GM12874 (cell line): ENCODE data around the gene APOBEC2.

Experiments used
- CTCF ChIP-seq: IDR thresholded peaks from 2 replicates; pipeline ENCODE4 v1.5.1; 2011; ENCODE audit warnings: low read depth, mild to moderate bottlenecking, control low read depth, low read length, moderate library complexity; ENCODE audit not compliant: insufficient read depth

APOBEC2 gene

DNA sequence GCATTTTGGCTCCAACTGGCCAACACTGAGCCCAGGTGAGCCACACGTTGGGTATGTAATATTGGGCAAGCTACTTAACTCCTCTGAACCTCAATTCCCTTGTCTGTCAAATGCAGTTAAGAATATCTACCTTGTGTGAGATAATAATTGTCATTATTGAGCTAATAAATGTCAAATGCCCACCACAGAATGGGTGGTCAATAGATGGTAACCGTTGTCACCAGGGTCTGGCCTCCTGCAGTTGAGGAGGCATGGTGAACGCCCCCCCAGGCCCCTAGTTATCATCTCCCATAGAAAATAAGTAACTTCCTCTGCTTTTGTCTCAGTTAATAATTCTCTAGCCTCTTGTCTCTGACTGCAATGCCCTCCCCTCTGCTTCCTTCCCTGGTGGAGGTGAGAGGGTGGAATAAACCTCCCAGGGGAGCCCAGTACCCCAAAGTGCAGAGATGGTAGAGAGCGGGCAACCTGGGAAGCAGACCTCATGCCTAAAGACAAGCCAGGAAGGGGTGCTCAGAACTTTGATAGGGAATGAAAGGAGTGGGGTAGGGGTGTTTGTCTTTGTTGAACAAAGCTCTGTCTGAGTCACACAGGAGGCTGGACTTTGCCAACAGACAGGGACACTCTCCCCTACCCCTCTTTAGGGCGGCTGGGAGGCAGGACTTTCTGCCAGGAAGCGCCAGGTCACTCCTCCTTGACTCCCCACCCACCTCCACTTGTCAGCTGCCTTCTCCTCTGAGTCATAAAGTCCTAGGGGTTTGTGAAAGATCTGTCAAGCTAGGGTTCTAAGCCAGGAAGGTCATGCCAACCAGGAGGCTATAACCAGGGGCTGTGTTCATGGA lies 12.7 kb upstream of the APOBEC2 start:
- TF ChIP-seq CTCF = no peak

DNA sequence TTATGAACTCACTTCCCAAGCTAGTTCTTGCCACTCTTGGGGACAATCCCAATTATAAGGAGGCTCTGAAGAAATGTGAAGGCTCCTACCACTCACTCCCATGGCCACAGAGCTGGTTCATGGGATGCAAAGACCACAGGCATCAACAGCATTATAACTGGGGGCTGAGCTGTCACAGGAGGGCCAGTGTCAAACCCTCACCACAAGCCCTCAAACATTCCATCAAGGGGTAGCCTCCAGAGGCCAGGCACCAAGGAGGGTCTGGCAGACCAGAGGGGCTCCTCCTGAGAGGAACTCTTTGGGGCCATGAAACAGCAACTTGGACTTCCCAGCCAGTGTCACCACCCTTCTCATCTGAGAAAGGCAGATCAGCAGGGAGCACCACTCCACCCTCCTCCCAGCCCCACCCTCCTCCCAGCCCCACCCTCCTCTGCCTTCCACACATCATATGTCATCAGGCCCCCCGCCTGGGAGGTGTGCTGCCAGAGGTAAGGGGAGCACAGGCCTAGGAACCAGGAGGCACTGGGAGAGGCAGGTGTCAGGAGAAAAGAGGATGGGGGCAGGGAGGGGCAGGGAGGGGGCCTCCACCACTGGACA lies 12.0 kb upstream of the APOBEC2 start:
- no peak for TF ChIP-seq CTCF

GRCh38 chr6:41042226-41043055 lies 10.6 kb upstream of the APOBEC2 start, which contains the start of gene TSPO2:
TSS of gene TSPO2 (plus strand) at chr6:41042467. CDS start at chr6:41042986, 519 bp downstream.
- TF ChIP-seq CTCF = no peak

GRCh38 chr6:41043151-41043550 lies 9.9 kb upstream of the APOBEC2 start:
- no peak for TF ChIP-seq CTCF

- no peak for TF ChIP-seq CTCF
Measured at GRCh38 chr6:41045664-41046063, 7.3 kb upstream of the APOBEC2 start.

- TF ChIP-seq CTCF = no peak
Measured at GRCh38 chr6:41046084-41046483, 6.9 kb upstream of the APOBEC2 start.

- TF ChIP-seq CTCF = no peak
Measured at GRCh38 chr6:41047306-41047705, 5.7 kb upstream of the APOBEC2 start.
